NCI-H187 (cell line): ENCODE measurements around the gene CCDC51.
"Not testable (repeated sequence)": the region's sequence is repeated elsewhere in the genome, so short reads cannot be mapped to it uniquely, and the experiment has no call there.

Source experiments
- DNase-seq, 2 experiments: peaks; one replicate each; lab custom pipeline; 2025; lab: John Stamatoyannopoulos, UW

CCDC51 gene

DNA sequence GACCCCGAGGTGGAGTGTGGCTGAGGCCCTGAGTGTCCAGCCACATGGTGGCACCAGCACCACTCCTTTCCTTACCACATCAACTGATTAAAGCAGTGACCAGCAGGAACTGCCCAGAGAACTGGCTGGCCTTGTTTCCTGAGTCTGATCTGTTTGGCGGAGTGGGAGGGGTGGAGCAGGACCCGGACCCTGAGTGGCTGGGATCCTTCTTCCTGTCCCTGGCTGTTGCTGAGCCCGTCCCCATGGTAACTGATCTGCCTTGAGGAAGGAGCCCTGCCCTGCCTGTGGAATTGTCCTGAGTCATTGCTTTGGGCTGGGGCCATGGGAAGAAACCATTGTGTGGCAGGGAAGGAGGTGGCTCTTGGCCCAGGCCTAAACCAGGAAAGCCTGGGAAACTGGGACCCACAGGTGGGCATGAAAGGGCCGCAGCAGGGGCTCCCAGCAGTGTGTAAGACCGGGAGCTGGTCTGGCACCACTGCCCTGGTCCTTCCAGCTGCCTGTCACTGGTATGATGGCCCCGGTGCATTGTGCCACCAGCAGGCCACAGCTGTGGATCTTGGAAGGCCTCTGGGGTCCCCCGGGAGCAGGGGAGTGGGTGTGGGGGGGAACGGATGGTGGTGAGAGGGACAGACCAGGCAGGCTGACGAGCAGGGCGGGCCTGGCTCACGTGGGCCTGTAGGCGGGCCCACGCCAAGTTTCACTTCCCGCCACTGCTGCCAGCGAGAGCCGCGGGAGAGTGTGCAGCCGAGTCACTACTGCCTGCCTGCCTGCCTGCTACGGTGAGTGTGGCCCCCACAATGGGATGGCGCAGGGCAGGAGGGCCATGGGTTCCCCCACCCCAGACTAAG lies 25.8 kb upstream of the CCDC51 start:
- peak; percentile 13 to 59 for DNase-seq

DNA sequence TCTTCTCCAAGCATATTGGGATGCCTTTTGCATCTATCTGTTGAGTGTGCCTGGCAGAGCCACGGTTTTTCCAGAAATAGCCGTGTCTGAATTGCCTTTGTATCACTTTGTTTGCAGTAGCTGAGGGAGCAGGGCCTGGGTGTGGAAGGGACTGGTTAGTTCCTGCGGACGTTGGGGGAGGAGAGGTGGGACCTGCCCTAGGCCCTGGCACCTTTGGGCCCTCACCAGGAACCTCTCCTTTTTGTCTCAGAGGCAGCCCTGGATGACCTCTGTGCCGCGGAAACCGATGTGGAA lies 25.3 kb upstream of the CCDC51 start:
- DNase-seq = no peak

DNA sequence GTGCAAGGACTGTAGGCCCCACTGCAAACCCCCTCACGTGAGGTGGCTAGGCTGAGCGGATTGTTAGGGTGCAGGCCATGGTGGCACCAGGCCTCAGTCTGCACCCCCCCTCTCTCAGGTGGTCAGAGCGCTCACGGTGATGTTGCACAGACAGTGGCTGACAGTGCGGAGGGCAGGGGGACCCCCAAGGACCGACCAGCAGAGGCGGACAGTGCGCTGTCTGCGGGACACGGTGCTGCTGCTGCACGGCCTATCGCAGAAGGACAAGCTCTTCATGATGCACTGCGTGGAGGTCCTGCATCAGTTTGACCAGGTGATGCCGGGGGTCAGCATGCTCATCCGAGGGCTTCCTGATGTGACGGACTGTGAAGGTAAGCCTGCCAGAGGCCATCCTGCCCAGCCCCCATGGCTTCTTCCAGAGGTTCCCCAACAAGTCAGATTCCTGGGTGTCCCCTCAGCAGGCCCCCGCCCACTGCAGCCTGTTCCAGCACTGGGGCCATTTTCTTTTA lies 24.8 kb upstream of the CCDC51 start:
- no peak for DNase-seq

DNA sequence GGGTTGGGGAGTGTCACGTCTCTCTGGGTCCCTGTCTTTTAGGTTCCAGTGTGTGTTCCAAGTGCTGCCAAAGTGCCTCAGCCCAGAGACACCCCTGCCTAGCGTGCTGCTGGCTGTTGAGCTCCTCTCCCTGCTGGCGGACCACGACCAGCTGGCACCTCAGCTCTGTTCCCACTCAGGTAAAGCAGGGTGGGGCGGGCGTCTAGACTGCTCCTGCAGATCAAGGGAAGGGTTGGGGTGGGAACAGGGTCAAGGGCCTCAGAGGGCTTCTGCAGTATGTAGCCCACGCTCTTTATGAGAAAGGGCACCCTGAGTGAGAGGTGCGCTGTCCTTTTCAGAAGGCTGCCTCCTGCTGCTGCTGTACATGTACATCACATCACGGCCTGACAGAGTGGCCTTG lies 23.8 kb upstream of the CCDC51 start:
- DNase-seq = no peak

DNA sequence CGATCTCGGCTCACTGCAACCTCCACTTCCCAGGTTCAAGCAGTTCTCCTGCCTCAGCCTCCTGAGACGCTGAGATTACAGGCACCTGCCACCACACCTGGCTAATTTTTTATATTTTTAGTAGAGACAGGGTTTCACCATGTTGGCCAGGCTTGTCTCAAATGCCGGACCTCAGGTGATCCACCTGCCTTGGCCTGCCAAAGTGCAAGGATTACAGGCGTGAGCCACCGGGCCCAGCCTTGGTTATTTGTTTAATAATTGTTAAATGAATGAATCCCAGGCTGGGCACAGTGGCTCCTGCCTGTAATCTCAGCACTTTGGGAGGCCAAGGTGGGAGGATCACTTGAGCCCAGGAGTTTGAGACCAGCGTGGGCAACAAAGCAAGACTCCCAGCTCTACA lies 21.8 kb upstream of the CCDC51 start:
- DNase-seq = not testable (repeated sequence)

DNA sequence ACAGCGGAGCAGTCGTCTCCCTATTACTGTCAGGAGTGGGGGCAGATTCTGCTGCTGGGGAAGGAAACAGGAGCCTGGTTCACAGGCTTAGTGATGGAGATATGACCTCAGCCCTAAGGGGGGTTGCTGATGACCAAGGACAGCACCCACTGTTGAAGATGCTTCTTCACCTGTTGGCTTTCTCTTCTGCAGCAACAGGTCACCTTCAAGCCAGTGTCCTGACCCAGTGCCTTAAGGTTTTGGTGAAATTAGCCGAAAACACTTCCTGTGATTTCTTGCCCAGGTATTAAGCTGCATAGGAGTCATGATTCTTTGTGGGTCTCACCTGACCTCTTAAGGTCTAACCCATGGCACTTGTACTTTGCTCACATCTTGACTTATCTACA lies 20.6 kb upstream of the CCDC51 start:
- DNase-seq = no peak

DNA sequence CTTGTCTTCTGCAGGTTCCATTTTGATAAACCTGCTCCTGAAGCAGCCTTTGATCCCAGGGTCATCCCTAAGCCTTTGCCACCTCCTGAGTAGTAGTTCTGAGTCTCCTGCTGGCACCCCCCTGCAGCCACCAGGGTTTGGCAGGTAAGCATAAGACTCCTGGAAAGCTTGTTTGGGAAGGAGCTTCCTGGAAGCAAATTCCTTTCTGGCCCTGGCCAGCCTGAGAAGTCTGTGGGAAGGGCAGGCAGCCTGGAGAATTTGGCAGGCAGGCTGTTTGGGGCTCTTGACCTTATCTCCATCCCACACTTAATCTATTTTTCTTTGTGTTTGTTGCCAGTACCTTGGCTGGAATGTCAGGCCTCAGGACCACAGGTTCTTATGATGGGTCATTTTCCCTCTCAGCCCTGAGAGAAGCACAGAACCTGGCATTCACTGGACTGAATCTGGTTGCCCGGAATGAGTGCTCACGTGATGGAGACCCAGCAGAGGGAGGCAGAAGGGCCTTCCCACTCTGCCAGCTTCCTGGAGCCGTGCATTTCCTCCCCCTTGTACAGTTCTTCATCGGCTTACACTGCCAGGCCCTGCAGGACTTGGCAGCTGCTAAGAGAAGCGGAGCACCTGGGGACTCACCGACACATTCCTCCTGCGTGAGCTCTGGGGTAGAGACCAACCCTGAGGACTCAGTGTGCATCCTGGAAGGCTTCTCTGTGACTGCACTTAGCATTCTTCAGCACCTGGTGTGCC lies 20.0 kb upstream of the CCDC51 start:
- DNase-seq = no peak

DNA sequence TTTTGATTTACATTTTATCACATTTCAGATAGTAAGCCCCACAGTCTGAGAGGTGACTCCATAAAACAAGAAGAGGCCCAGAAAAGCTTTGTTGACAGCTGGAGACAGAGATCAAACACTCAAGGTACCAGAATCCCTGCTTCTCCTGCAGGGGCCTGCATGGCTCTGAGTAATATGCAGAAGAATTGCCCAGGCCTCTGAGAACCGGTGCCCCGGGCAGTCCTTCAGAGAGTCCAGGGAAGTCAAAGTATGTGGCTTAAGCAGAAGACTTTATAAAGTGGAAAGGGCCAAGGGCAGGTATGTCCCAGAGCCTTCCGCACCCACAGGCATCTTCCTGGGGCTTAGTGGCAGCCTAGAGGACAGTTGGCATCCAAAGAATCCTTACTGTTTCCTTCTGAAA lies 19.4 kb upstream of the CCDC51 start:
- no peak for DNase-seq

DNA sequence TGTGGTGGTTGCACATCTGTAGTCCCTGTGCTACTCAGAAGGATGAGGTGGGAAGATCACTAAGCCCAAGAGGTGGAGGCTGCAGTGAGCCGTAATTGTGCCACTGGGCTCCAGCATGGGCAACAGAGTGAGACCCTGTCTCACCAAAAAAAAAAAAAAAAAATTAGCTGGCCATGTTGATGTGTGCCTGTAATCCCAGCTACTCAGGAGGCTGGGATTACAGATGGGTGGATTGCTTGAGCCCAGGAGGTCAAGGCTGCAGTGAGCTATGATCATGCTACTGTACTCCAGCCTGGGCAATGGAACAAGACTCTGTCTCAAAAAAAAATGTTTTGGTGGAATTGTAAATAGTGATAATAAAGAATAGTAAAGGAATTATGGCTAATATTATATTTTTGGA lies 16.5 kb upstream of the CCDC51 start:
- DNase-seq = no peak

DNA sequence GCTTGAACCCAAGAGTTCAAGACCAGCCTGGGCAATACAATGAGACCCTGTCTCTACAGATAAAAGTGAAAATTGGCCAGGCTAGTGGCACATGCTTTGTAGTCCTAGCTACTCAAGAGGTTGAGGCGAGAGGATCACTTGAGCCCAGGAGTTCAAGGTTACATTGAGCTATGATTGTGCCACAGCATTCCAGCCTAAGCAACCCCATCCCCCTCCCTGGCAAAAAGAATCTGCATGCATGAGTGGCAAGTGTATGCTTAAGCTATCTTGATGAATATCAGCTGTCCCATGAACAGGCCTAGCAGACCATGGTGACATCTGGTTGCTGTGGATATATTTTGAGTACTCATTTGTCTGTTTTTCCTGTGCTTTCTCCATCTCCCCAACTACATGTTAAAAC lies 11.4 kb upstream of the CCDC51 start:
- peak; percentile 34 to 69 for DNase-seq

DNA sequence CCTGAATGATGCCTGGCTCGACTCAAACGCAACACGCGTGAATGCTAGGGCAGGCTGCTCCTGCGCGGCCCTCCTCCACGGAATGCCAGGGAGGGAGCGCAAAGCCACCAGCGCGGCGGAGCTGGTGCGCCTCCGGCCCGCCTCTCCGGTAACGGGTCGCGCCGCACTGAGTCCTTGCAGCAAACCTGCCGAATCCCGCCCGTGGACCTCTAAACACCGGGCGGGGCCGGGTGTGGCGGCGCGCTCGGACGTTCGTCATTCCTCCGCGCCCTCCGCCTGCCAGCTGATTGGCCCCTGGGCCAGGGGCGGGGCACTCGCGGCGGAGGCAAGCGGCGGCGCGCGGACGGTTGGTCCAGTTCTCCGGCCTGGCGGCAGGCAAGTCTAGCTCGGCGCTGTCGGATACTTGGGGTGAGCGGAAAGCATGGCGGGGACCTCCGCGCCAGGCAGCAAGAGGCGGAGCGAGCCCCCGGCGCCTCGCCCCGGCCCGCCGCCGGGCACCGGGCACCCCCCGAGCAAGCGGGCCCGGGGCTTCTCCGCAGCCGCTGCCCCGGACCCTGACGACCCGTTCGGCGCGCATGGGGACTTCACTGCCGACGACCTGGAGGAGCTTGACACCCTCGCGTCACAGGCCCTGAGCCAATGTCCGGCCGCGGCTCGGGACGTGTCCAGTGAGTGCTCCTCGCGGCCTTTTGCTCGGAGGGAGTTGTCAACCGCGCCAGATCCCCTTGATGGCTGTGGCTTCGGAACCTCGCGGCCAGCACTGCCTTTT lies 6.7 kb upstream of the CCDC51 start, which contains the start of gene ATRIP:
Gene ATRIP, plus strand, starts transcription at position 313 of the 769 bp plus-strand sequence. Its CDS starts 109 bp downstream, at position 422.
- DNase-seq = peak; percentile 34 to 50

DNA sequence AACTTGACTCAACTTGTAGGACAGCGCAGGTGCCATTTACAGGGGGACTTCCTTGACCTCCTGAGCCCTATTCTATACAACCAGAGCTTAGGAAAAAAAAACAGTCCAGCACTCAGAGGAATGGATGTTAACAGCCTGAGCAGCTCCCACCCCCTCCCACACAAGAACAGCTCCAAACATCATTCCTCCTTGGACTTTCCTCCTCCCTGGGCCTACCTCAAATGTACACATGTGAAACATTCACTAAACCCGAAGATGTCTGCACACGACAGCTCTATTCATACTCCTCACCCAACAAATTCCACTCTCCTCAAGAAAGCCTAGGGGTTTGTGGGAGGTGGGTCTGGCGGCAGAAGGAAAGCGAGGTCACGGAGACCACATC lies 6.1 kb upstream of the CCDC51 start:
- no peak for DNase-seq

DNA sequence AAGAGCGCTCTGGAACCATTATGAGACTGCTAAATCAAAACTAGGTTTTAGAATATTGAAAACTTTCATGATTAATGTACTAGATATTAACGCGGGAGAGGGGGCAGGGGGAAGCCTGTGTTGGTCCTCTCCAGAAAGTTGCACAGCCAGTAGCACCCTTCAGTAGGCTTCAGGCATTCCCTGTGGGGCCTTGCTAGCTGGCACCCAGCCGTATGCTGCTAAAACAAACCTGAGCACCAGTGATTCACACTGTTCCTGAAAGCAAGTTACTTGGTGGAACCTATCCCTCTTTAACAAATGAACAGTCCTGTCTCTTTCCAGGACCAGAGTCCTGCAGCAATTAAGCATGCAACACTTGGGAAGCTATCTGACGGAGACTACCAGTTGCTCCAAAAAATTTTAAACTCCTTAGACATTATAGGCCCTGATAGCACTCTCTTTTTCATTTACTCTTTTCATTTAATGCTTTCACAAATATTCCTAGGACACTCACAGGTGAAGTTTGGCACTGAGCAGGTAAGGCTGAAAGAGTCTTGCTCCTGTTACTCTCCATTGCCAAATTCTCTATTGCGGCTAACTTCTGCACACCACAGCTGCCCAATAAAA lies 5.5 kb upstream of the CCDC51 start:
- no peak for DNase-seq

DNA sequence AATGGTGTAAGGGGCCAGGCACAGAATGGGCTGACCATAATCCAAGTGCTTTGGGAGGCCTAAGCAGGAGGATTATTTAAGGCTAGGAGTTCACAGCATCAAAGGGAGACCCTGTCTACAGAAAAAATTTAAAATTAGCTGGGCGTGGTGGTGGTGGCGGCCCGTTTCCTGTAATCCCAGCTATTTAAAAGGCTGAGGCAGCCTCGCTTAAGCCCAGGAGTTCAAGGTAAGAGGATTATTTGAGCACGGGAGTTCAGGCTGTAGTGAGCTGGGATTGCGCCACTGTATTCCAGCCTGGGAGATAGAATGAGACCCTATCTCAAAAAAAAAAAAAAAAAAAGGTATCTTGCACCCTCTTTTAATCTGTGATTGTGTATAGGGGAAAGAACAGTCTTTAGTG lies 2.0 kb upstream of the CCDC51 start:
- DNase-seq = no peak

DNA sequence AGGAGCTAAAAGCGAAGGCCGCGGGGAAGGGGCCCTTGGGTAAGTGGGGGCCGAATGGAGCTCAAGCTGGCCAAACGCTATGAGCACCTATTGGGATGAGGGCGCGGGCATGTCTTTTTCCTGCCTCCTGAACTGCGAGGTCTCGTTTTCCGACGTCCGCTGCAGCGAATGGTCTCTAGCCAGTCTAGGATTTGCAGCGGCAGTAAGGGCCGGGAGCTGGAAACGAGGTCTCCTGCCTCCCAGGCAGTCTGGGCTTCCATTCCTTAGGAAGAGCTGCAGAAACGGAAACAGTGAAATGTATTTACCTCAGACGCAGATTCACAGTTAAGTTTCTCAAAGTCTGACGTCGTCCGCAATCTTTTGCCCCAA lies 655 bp upstream of the CCDC51 start:
- no peak for DNase-seq

DNA sequence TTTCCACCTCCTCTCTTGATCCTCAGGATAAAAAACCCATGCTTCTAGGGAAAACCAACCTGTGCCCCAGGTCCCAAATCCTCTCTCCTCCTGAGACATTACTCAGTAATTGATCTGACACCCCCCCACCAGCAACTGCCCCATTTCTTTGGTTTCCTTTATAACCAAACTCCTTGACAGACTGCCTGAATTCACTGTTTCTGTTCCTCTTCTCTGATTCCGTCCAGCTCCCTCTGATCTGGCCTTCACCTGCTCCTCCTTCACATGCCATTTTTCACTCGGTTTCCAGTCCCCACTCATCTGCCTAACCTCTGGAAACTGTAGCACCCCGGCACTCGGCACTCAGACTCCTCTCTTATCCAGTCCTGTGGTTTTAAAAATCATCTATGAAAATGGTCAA lies 2.1 kb downstream of the CCDC51 start:
- no peak for DNase-seq

DNA sequence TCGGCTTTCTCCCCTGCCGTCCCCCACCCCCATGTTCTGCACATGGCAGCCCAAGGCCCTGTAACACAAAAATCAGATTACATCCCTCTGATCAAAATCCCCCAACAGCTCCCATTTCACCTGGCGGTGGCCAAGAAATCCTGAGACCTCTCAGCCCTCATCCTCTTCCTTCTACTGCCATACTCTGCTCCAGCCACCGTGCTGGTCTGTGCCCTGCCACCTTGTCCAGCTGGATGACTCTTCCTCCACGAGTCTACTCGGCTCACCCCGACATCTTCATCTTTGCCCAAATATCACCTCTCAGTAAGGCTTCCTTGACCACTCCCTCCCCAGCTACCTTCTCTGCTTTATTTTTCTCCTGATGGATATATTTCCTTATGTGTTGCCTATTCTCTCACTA lies 3.1 kb downstream of the CCDC51 start:
- DNase-seq = no peak

DNA sequence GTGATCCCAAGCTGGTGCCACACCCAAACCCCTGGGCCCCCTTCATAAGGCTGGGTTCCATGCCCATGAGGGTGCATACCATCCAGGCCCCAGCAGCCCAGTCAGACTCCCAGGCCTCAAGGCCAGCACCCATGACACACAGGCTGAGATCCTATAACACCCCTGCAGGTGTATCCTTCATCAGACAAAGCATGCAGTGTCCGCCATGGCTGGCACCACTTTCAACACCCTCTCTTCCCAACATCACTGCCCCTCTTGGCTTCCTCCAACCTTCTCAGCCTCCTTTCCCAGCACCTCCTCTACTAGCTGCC lies 3.5 kb downstream of the CCDC51 start:
- DNase-seq = no peak

DNA sequence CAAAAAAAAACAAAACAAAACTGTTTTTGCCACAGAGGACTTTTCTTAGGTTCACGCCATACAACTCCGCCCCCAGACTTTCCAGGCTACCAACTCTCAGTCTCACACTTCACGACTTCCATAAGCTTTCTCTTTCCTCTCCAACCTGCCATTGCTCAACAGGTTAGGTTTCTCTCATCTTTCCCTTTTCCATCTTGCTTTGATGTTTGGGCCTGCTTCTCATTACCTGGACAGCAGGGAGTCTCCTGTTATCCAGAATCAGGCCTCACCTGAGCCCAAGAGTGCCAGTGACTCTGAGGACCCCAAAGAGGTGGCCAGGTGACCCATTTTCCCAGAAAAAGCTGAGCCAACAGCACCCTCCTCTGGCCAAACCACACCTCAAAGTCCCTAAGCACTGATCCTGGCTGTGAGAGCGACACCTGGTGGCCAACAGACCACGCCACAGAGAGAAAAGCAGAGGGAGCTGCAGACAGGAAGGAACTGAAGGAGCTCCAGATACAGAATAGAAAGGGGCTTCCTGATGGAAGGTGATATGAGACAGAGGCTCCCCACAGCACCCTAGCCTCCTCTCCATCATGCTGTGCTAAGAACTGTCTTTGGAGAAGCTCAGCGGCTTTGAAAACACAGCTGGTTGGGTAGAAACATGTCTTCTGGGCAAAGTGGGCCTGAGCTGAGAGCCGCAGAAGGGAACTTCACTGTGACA lies 4.0 kb downstream of the CCDC51 start:
- peak; percentile 14 to 46 for DNase-seq

DNA sequence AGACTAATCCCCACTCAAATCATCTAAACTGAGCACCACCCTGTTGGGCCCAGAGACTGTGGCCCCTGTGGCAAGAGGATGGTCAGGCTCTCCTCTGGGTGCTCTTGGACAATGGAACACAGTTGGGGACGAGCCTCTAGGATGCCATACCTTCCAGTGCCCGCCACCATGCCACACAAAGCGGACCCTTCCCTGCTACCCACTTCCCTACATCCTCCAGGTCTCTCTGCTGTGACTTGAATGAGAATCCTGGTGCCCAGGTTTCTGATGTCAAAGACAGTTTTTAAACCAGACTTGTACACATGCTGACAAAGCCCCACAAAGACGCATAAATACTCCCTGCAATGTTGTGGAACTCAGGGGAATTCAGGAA lies 4.7 kb downstream of the CCDC51 start:
- no peak for DNase-seq

DNA sequence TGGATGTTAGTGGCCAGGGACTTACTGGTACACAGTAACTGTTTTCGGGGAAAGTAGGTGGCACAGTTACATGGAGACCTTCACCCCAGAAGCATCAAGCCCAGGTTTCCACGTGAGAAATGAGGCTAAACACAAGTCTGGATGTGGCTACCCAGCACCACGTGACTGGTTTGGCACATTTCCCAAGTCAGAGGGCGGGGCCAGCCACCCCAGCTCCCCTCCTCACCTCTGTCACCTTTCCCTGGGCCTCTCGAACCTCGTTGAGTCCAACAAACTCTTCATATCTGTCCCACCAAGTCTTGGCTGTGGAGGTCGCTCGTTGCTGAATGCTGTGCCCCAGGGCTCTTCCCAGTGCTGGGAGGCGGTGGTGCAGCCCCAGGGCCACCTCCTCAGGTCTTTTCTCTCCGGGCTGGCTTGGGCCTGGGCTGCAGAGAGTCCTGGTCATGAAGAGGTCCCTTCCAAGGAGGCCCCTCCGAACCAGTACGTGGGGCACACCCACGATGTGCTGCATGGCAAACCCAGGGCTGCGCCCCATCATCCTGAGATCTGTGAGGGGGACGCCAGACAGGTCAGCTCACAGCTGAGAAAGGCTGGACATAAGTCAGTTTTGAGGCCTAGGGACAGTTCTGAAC lies 5.2 kb downstream of the CCDC51 start:
- DNase-seq = no peak
